ENCODE results near the gene TLE3. TPM values are rescaled to one million over a fixed set of nuclear protein-coding genes. Genes with fewer than 3 reads are reported as not detected.

The TLE3 gene
- total RNA-seq, 2 donors from 2014 or later = 157 to 246 TPM

- no peak overlapping the region for H3K27ac ChIP-seq
These were observed 18.9 kb downstream of the TLE3 start for GRCh38 chr15:70078578-70079417.

GRCh38 chr15:70077188-70078147 is 20.2 kb downstream of the TLE3 start:
- Histone ChIP-seq H3K4me1 (replicated peaks) (peaks cover 3% of the 10 kb centered on the region), H3K36me3 (peaks cover 15 to 27% of the 10 kb centered on the region in 2 donors), H3K27me3 (replicated peaks; ENCODE audit: insufficient read depth) (no peaks in the 10 kb centered on the region), H3K27ac (no peak overlapping the region), H3K4me3 (no peak overlapping the region), H3K9me3 (no peaks in the 10 kb centered on the region)
- no peak for TF ChIP-seq POLR2A (IDR thresholded peaks at IDR 0.05)
- TF ChIP-seq POLR2AphosphoS5 (IDR thresholded peaks at IDR 0.05) = no peak
- no peak for TF ChIP-seq CTCF (IDR thresholded peaks at IDR 0.05)
- intact Hi-C loops (cut with DNase I) = no loop called here
- DNase-seq (ENCODE audit: low spot score) = no peak
- 73% methylated on average over 13 of the region's 13 CpGs for WGBS

More at GRCh38 chr15:70078578-70079417, 18.9 kb downstream of the TLE3 start:
- peaks cover 5% of the 10 kb centered on the region for H3K4me1 ChIP-seq (replicated peaks)
- WGBS = 69% methylated on average over 13 of the region's 13 CpGs
- no peak for DNase-seq (ENCODE audit: low spot score)
- H3K27me3 ChIP-seq (replicated peaks; ENCODE audit: insufficient read depth) = no peaks in the 10 kb centered on the region
- TF ChIP-seq CTCF (IDR thresholded peaks at IDR 0.05) (no peak), POLR2A (IDR thresholded peaks at IDR 0.05) (no peak), POLR2AphosphoS5 (IDR thresholded peaks at IDR 0.05) (no peak)
- peaks cover 14 to 18% of the 10 kb centered on the region in 2 donors for H3K36me3 ChIP-seq
- H3K4me3 ChIP-seq = no peak overlapping the region
- H3K9me3 ChIP-seq = no peaks in the 10 kb centered on the region
- intact Hi-C loops (cut with DNase I) = no loop called here

GRCh38 chr15:70074380-70074779 is 23.3 kb downstream of the TLE3 start:
- no peak overlapping the region for H3K4me3 ChIP-seq
- DNase-seq (ENCODE audit: low spot score) = no peak
- intact Hi-C loops (cut with DNase I) = no loop called here
- H3K9me3 ChIP-seq = no peaks in the 10 kb centered on the region
- H3K27me3 ChIP-seq (replicated peaks; ENCODE audit: insufficient read depth) = no peaks in the 10 kb centered on the region
- H3K27ac ChIP-seq = no peak overlapping the region
- peaks cover 3% of the 10 kb centered on the region for H3K4me1 ChIP-seq (replicated peaks)
- 93% methylated on average over 13 of the region's 13 CpGs for WGBS
- peaks cover 13 to 42% of the 10 kb centered on the region in 2 donors for H3K36me3 ChIP-seq
- no peak for TF ChIP-seq POLR2AphosphoS5 (IDR thresholded peaks at IDR 0.05)
- TF ChIP-seq CTCF (IDR thresholded peaks at IDR 0.05) = no peak
- TF ChIP-seq POLR2A (IDR thresholded peaks at IDR 0.05) = no peak

GRCh38 chr15:70072479-70072878 is 25.2 kb downstream of the TLE3 start:
- WGBS = 98% methylated on average over 3 of the region's 3 CpGs
- peaks cover 13 to 49% of the 10 kb centered on the region in 2 donors for H3K36me3 ChIP-seq

More at GRCh38 chr15:70072479-70072878, 25.2 kb downstream of the TLE3 start:
- H3K4me1 ChIP-seq (replicated peaks) = no peaks in the 10 kb centered on the region
- TF ChIP-seq CTCF (IDR thresholded peaks at IDR 0.05) = no peak
- no peak for TF ChIP-seq POLR2AphosphoS5 (IDR thresholded peaks at IDR 0.05)
- TF ChIP-seq POLR2A (IDR thresholded peaks at IDR 0.05) = no peak
- H3K9me3 ChIP-seq = no peaks in the 10 kb centered on the region
- DNase-seq (ENCODE audit: low spot score) = no peak
- H3K27ac ChIP-seq = no peak overlapping the region
- H3K4me3 ChIP-seq = no peak overlapping the region
- H3K27me3 ChIP-seq (replicated peaks; ENCODE audit: insufficient read depth) = no peaks in the 10 kb centered on the region
- intact Hi-C loops (cut with DNase I) = no loop called here

Measured in prostate gland (tissue), 2 donors.